Fibroblast of skin of right biceps (primary cell): ENCODE measurements around the gene SLC25A45.
A peak's percentile ranks its signal among the peaks of the same experiment; 100 is the strongest.

Experiments used
- DNase-seq: peaks from one replicate; pipeline ENCODE4 v3.0.0-alpha.2; 2013

The SLC25A45 gene

GRCh38 chr11:65403607-65404121, 21.2 kb upstream of the SLC25A45 start:
- no peak for DNase-seq

- DNase-seq = no peak
These were observed 20.3 kb upstream of the SLC25A45 start for GRCh38 chr11:65402790-65403189.

- no peak for DNase-seq
These were observed 19.4 kb upstream of the SLC25A45 start for GRCh38 chr11:65401803-65402248.

GRCh38 chr11:65401073-65401802, 18.8 kb upstream of the SLC25A45 start:
- DNase-seq = no peak

GRCh38 chr11:65400307-65401072, 18.0 kb upstream of the SLC25A45 start:
- no peak for DNase-seq

- no peak for DNase-seq
These were observed 17.4 kb upstream of the SLC25A45 start for GRCh38 chr11:65399845-65400244.

- DNase-seq = no peak
These were observed 16.8 kb upstream of the SLC25A45 start for GRCh38 chr11:65399249-65399648.

GRCh38 chr11:65398362-65398910, 16.0 kb upstream of the SLC25A45 start:
- no peak for DNase-seq

- no peak for DNase-seq
These were observed 14.6 kb upstream of the SLC25A45 start for GRCh38 chr11:65396769-65397745.

- no peak for DNase-seq
These were observed 13.6 kb upstream of the SLC25A45 start for GRCh38 chr11:65395961-65396530.

- no peak for DNase-seq
These were observed 11.7 kb upstream of the SLC25A45 start for GRCh38 chr11:65394125-65394536.

GRCh38 chr11:65393513-65394079, 11.2 kb upstream of the SLC25A45 start:
- no peak for DNase-seq

- no peak for DNase-seq
These were observed 10.5 kb upstream of the SLC25A45 start for GRCh38 chr11:65392899-65393298.

GRCh38 chr11:65392186-65392829, 9.9 kb upstream of the SLC25A45 start:
- no peak for DNase-seq

- peak; percentile 30 for DNase-seq
These were observed 8.6 kb upstream of the SLC25A45 start for GRCh38 chr11:65390996-65391395.

GRCh38 chr11:65390099-65390941, 7.9 kb upstream of the SLC25A45 start:
- DNase-seq = no peak

GRCh38 chr11:65389294-65389980, 7.0 kb upstream of the SLC25A45 start:
- DNase-seq = no peak

GRCh38 chr11:65388731-65389130, 6.3 kb upstream of the SLC25A45 start:
- no peak for DNase-seq

- DNase-seq = peak; percentile 79
These were observed 4.1 kb upstream of the SLC25A45 start, which contains the start of gene FRMD8 for GRCh38 chr11:65386307-65387140. Gene FRMD8 (plus strand): TSS chr11:65386637. CDS start chr11:65387037, 400 bp downstream.
